HepG2 (cell line): ENCODE measurements around the gene CES3. TPM values are rescaled to one million over a fixed set of nuclear protein-coding genes. Genes with fewer than 3 reads are reported as not detected.
A peak's percentile ranks its signal among the peaks of the same experiment; 100 is the strongest.

Experiments used
- CCDC6 ChIP-seq: sonication (generic); formaldehyde crosslinking; IDR thresholded peaks from 2 replicates; pipeline ENCODE4 v1.8.1; 2022; ENCODE audit warnings: mild to moderate bottlenecking, missing genetic modification reagents, moderate library complexity
- ERF ChIP-seq: IDR thresholded peaks from 2 replicates; pipeline ENCODE4 v1.6.1; 2018; ENCODE audit warnings: missing biosample characterization, missing genetic modification reagents
- ETS1 ChIP-seq: sonication (generic); formaldehyde crosslinking; IDR thresholded peaks from 2 replicates; pipeline ENCODE4 v1.4.0; 2020; ENCODE audit warnings: missing genetic modification reagents
- EZH2 ChIP-seq: conservative IDR thresholded peaks from 2 replicates; pipeline ENCODE4 v1.6.1; 2012; ENCODE audit warnings: mild to moderate bottlenecking, low read depth, low read length, moderate library complexity
- HDAC2 ChIP-seq: sonication (generic); formaldehyde crosslinking; IDR thresholded peaks from 2 replicates; pipeline ENCODE4 v1.4.0; 2020; ENCODE audit warnings: missing genetic modification reagents
- HNRNPUL1 ChIP-seq: fragments of 200-400 bp; formaldehyde crosslinking; IDR thresholded peaks from 2 replicates; pipeline ENCODE4 v1.6.1; 2017; ENCODE audit warnings: low read depth, mild to moderate bottlenecking, low read length, moderate library complexity
- MEF2D ChIP-seq: sonication (generic); formaldehyde crosslinking; IDR thresholded peaks from 2 replicates; pipeline ENCODE4 v1.5.1; 2020; ENCODE audit warnings: mild to moderate bottlenecking, missing genetic modification reagents
- NFYB ChIP-seq: sonication (generic); formaldehyde crosslinking; IDR thresholded peaks from 2 replicates; pipeline ENCODE4 v1.4.0; 2020; ENCODE audit warnings: missing genetic modification reagents
- NR2F1 ChIP-seq, 2 experiments: fragments of 450-650 bp in 1 of 2; formaldehyde crosslinking in 1 of 2; IDR thresholded peaks; 2 replicates each; pipeline versions ENCODE4 v1.5.0 to v1.6.1; 2016 to 2020; ENCODE audit warnings: mild to moderate bottlenecking in 1 of 2, missing compliant biosample characterization in 1 of 2, missing genetic modification reagents in 1 of 2, moderate library complexity in 1 of 2
- PITX1 ChIP-seq: sonication (generic); formaldehyde crosslinking; IDR thresholded peaks from 2 replicates; pipeline ENCODE4 v1.5.1; 2020; ENCODE audit warnings: mild to moderate bottlenecking, missing genetic modification reagents
- RARA ChIP-seq: IDR thresholded peaks from 2 replicates; pipeline ENCODE4 v1.6.1; 2016; ENCODE audit warnings: missing genetic modification reagents, missing compliant biosample characterization
- SRSF1 ChIP-seq: fragments of 200-400 bp; formaldehyde crosslinking; optimal IDR thresholded peaks from 2 replicates; pipeline ENCODE3; 2017; ENCODE audit warnings: mild to moderate bottlenecking, low read depth, low read length, moderate library complexity
- THAP11 ChIP-seq: IDR thresholded peaks from 2 replicates; pipeline ENCODE4 v1.6.1; 2016; ENCODE audit warnings: missing biosample characterization, missing genetic modification reagents
- YEATS4 ChIP-seq: sonication (generic); formaldehyde crosslinking; IDR thresholded peaks from 2 replicates; pipeline ENCODE4 v1.4.0; 2020; ENCODE audit warnings: missing genetic modification reagents, borderline replicate concordance
- ZNF17 ChIP-seq: sonication (generic); formaldehyde crosslinking; IDR thresholded peaks from 2 replicates; pipeline ENCODE4 v1.5.0; 2020; ENCODE audit warnings: mild to moderate bottlenecking, missing genetic modification reagents
- ZNF33B ChIP-seq: sonication (generic); formaldehyde crosslinking; IDR thresholded peaks from 2 replicates; pipeline ENCODE4 v1.5.1; 2020; ENCODE audit warnings: mild to moderate bottlenecking, missing genetic modification reagents
- ZNF670 ChIP-seq: sonication (generic); formaldehyde crosslinking; IDR thresholded peaks from 2 replicates; pipeline ENCODE4 v1.8.0; 2022; ENCODE audit warnings: mild to moderate bottlenecking, missing genetic modification reagents, borderline replicate concordance
- ZNF776 ChIP-seq: sonication (generic); formaldehyde crosslinking; IDR thresholded peaks from 2 replicates; pipeline ENCODE4 v1.4.0; 2020; ENCODE audit warnings: mild to moderate bottlenecking, missing genetic modification reagents
- polyA plus RNA-seq, 8 experiments: library from polyadenylated mRNA; depleted of rRNA in 3 of 8; stranded (reverse) in 7 of 8; unstranded in 1 of 8; fragments of >200 nt; fragmentation: Illumina TruSeq in 4 of 8; extraction: Trizol in 4 of 8; gene quantifications; 2 replicates each; pipeline versions ENCODE4 v1.2.1 to v1.2.3, GENCODE V29; 2011 to 2016; ENCODE audit warnings: low read depth in 4 of 8, missing spikeins in 1 of 8, mixed read lengths in 1 of 8; ENCODE audit not compliant: insufficient read depth in 1 of 8
- total RNA-seq, 5 experiments: library from RNA; depleted of rRNA; stranded (reverse); fragments of >200 nt; fragmentation: Illumina TruSeq; extraction: Trizol; gene quantifications; 2 replicates each; pipeline ENCODE4 v1.2.3, GENCODE V29; 2016; ENCODE audit warnings: low read depth in 1 of 5
- TF ChIP-seq, protein P1 (sequence below): sonication (generic); formaldehyde crosslinking; IDR thresholded peaks from 2 replicates; pipeline ENCODE4 v1.4.0; 2020; ENCODE audit warnings: mild to moderate bottlenecking, missing genetic modification reagents
- TF ChIP-seq, protein P2 (sequence below): sonication (generic); formaldehyde crosslinking; IDR thresholded peaks from 2 replicates; pipeline ENCODE4 v1.8.0; 2022; ENCODE audit warnings: mild to moderate bottlenecking, missing genetic modification reagents; ENCODE audit not compliant: insufficient replicate concordance
- TF ChIP-seq, protein P3 (sequence below): sonication (generic); formaldehyde crosslinking; IDR thresholded peaks from 2 replicates; pipeline ENCODE4 v1.9.0; 2021; ENCODE audit warnings: missing genetic modification reagents, borderline replicate concordance

CES3 gene
- total and polyA plus RNA-seq, 2 of the 13 experiments (the other 11 are each of a cell fraction or from before 2014, with no cell fraction given) = 6.6 to 17.4 TPM

- TF ChIP-seq CCDC6 (CRISPR knock-in tag) (peak; percentile 47; the same call in 1 of the 2 replicates), HNRNPUL1 (0 out of 2 replicates have a peak, but pooled peaks have one; percentile 79), YEATS4 (no peak), THAP11 (CRISPR knock-in tag) (peak; percentile 76), ZNF33B (CRISPR knock-in tag) (no peak), SRSF1 (no peak), EZH2 (no peak), HDAC2 (CRISPR knock-in tag) (peak; percentile 76), ERF (CRISPR knock-in tag) (peak; percentile 39; the same call in 1 of the 2 replicates), ETS1 (CRISPR knock-in tag) (no peak), ZNF17 (CRISPR knock-in tag) (no peak), ZNF670 (peak; percentile 73), NR2F1 (CRISPR knock-in tag; IDR thresholded peaks at IDR 0.05) (no peak), RARA (CRISPR knock-in tag) (peak; percentile 72), NFYB (CRISPR knock-in tag) (no peak), ZNF776 (CRISPR knock-in tag) (no peak), PITX1 (CRISPR knock-in tag) (0 out of 2 replicates have a peak, but pooled peaks have one; percentile 38), MEF2D (0 out of 2 replicates have a peak, but pooled peaks have one; percentile 53)
- TF ChIP-seq, protein P1, sequence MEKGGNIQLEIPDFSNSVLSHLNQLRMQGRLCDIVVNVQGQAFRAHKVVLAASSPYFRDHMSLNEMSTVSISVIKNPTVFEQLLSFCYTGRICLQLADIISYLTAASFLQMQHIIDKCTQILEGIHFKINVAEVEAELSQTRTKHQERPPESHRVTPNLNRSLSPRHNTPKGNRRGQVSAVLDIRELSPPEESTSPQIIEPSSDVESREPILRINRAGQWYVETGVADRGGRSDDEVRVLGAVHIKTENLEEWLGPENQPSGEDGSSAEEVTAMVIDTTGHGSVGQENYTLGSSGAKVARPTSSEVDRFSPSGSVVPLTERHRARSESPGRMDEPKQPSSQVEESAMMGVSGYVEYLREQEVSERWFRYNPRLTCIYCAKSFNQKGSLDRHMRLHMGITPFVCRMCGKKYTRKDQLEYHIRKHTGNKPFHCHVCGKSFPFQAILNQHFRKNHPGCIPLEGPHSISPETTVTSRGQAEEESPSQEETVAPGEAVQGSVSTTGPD (CRISPR knock-in tag) = no peak
- TF ChIP-seq, protein P2, sequence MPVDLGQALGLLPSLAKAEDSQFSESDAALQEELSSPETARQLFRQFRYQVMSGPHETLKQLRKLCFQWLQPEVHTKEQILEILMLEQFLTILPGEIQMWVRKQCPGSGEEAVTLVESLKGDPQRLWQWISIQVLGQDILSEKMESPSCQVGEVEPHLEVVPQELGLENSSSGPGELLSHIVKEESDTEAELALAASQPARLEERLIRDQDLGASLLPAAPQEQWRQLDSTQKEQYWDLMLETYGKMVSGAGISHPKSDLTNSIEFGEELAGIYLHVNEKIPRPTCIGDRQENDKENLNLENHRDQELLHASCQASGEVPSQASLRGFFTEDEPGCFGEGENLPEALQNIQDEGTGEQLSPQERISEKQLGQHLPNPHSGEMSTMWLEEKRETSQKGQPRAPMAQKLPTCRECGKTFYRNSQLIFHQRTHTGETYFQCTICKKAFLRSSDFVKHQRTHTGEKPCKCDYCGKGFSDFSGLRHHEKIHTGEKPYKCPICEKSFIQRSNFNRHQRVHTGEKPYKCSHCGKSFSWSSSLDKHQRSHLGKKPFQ (CRISPR knock-in tag) = no peak
- TF ChIP-seq, protein P3, sequence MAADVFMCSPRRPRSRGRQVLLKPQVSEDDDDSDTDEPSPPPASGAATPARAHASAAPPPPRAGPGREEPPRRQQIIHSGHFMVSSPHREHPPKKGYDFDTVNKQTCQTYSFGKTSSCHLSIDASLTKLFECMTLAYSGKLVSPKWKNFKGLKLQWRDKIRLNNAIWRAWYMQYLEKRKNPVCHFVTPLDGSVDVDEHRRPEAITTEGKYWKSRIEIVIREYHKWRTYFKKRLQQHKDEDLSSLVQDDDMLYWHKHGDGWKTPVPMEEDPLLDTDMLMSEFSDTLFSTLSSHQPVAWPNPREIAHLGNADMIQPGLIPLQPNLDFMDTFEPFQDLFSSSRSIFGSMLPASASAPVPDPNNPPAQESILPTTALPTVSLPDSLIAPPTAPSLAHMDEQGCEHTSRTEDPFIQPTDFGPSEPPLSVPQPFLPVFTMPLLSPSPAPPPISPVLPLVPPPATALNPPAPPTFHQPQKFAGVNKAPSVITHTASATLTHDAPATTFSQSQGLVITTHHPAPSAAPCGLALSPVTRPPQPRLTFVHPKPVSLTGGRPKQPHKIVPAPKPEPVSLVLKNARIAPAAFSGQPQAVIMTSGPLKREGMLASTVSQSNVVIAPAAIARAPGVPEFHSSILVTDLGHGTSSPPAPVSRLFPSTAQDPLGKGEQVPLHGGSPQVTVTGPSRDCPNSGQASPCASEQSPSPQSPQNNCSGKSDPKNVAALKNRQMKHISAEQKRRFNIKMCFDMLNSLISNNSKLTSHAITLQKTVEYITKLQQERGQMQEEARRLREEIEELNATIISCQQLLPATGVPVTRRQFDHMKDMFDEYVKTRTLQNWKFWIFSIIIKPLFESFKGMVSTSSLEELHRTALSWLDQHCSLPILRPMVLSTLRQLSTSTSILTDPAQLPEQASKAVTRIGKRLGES (CRISPR knock-in tag) = no peak
Measured at GRCh38 chr16:66996324-66996982, 35.4 kb downstream of the CES3 start (continued).
